Activated CD4-positive, alpha-beta memory T cell treated with anti-CD3 and anti-CD28 coated beads for 36 hours (primary cell): ENCODE measurements around the gene CASP4. TPM values are rescaled to one million over a fixed set of nuclear protein-coding genes. Genes with fewer than 3 reads are reported as not detected.

ENCODE experiments used
- CTCF ChIA-PET: fragments of 350-600 bp; sonication (Branson Sonifier 250); formaldehyde crosslinking; loops from one replicate; lab custom pipeline; 2021; ENCODE audit warnings: antibody characterized with exemption, inconsistent platforms; lab: Charles Lee
- POLR2A ChIA-PET: fragments of 350-600 bp; sonication (Branson Sonifier 250); formaldehyde crosslinking; loops from one replicate; lab custom pipeline; 2021; ENCODE audit warnings: antibody characterized with exemption; lab: Charles Lee
- DNase-seq: peaks from one replicate; pipeline ENCODE4 v3.0.0-alpha.2; 2020
- H3K27ac Mint-ChIP-seq: one replicate; pipeline ENCODE4 v1.8.0; 2021; ENCODE audit warnings: mixed read lengths
- H3K27me3 Mint-ChIP-seq: one replicate; pipeline ENCODE4 v1.8.0; 2021; ENCODE audit warnings: mixed read lengths
- H3K36me3 Mint-ChIP-seq: one replicate; pipeline ENCODE4 v1.8.0; 2021; ENCODE audit warnings: mixed read lengths
- H3K4me1 Mint-ChIP-seq: one replicate; pipeline ENCODE4 v1.8.0; 2021; ENCODE audit warnings: low read depth, mixed read lengths
- H3K4me3 Mint-ChIP-seq: one replicate; pipeline ENCODE4 v1.8.0; 2021; ENCODE audit warnings: mild to moderate bottlenecking, mixed read lengths
- H3K9me3 Mint-ChIP-seq: one replicate; pipeline ENCODE4 v1.8.0; 2021; ENCODE audit warnings: mixed read lengths
- intact Hi-C: fragments of 100-400 bp; cut with micrococcal nuclease; formaldehyde crosslinking; loops from one replicate; pipeline ENCODE4 v1.15.1; 2023
- total RNA-seq, 2 experiments: library from RNA; stranded (reverse); gene quantifications; one replicate each; pipeline ENCODE4 v1.2.3, GENCODE V29; 2021

CASP4 gene
- total RNA-seq, 2 experiments from 2014 or later: 58.2 to 58.3 TPM

- intact Hi-C loops: loop anchor here (1.0 to 5.0 kb wide), 3 partner anchors 8 to 294 kb away; no protein-coding TSS in a partner anchor
- H3K27me3 Mint-ChIP-seq: no peaks in the 10 kb centered on the region
- POLR2A ChIA-PET: interaction anchor here (2.9 kb wide), 1 partner anchor 9 kb away, joined by 12 read pairs; no protein-coding TSS in a partner anchor
- H3K36me3 Mint-ChIP-seq: no peaks in the 10 kb centered on the region
- peak overlapping the region; percentile 62 for H3K4me3 Mint-ChIP-seq
- H3K4me1 Mint-ChIP-seq: peaks cover 51% of the 10 kb centered on the region
- no peak for DNase-seq
- no peaks in the 10 kb centered on the region for H3K9me3 Mint-ChIP-seq
- peak overlapping the region; percentile 68 for H3K27ac Mint-ChIP-seq
- CTCF ChIA-PET: interaction anchor here (1.9 kb wide), 1 partner anchor 28 kb away, joined by 5 read pairs; no protein-coding TSS in a partner anchor
Observed at GRCh38 chr11:104916442-104916841, 51.9 kb downstream of the CASP4 start.

- intact Hi-C loops: no loop called here
- no peaks in the 10 kb centered on the region for H3K27me3 Mint-ChIP-seq
- H3K4me1 Mint-ChIP-seq: peaks cover 51% of the 10 kb centered on the region
- no peak overlapping the region for H3K27ac Mint-ChIP-seq
- CTCF ChIA-PET: no interaction called here
- H3K9me3 Mint-ChIP-seq: no peaks in the 10 kb centered on the region
- no peak overlapping the region for H3K4me3 Mint-ChIP-seq
- no peak for DNase-seq
- POLR2A ChIA-PET: no interaction called here
- H3K36me3 Mint-ChIP-seq: peaks cover 12% of the 10 kb centered on the region
Observed at GRCh38 chr11:104912102-104912501, 56.3 kb downstream of the CASP4 start.

DNA sequence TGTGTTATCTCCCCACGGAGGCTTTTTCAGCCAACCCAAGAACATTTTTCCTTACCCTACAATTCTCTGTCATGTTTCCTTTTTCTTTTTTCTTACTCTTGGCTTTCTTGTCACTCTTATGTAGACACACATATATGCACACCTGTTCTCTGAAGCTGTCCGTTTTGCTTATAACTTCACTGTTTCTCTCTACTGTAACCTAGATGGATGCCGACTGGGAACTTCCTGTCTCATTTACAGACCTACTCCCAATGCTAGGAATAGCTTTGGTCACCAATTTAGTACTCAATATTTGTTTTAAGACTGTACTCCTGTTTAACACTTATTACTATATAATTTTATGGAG, 60.2 kb downstream of the CASP4 start:
- no peaks in the 10 kb centered on the region for H3K9me3 Mint-ChIP-seq
- CTCF ChIA-PET: interaction anchor here (0.7 to 1.7 kb wide), 2 partner anchors 39 to 92 kb away, joined by 5 to 6 read pairs; no protein-coding TSS in a partner anchor
- H3K4me3 Mint-ChIP-seq: no peak overlapping the region
- H3K27ac Mint-ChIP-seq: peak overlapping the region; percentile 76
- peaks cover 32% of the 10 kb centered on the region for H3K4me1 Mint-ChIP-seq
- POLR2A ChIA-PET: interaction anchor here (0.9 to 2.2 kb wide), 3 partner anchors 9 to 202 kb away, joined by 4 to 12 read pairs (median 4); no protein-coding TSS in a partner anchor
- intact Hi-C loops: loop anchor here (1.0 kb wide), 3 partner anchors 8 to 203 kb away; no protein-coding TSS in a partner anchor
- H3K36me3 Mint-ChIP-seq: peaks cover 19% of the 10 kb centered on the region
- DNase-seq: no peak
- no peaks in the 10 kb centered on the region for H3K27me3 Mint-ChIP-seq

- intact Hi-C loops: loop anchor here (1.0 kb wide), 4 partner anchors 9 to 202 kb away; partner anchors contain the start of gene CASP12
- Mint-ChIP-seq H3K4me1 (peaks cover 30% of the 10 kb centered on the region), H3K4me3 (peak overlapping the region; percentile 24), H3K27me3 (no peaks in the 10 kb centered on the region), H3K9me3 (no peaks in the 10 kb centered on the region), H3K36me3 (peaks cover 22% of the 10 kb centered on the region), H3K27ac (peak overlapping the region; percentile 76)
- ChIA-PET POLR2A (interaction anchor here (0.9 to 2.2 kb wide), 3 partner anchors 10 to 201 kb away, joined by 4 to 12 read pairs (median 4); no protein-coding TSS in a partner anchor), CTCF (interaction anchor here (0.7 to 1.7 kb wide), 2 partner anchors 39 to 93 kb away, joined by 5 to 6 read pairs; no protein-coding TSS in a partner anchor)
- peak; percentile 20 for DNase-seq
Observed at GRCh38 chr11:104907521-104908185, 60.7 kb downstream of the CASP4 start.

DNA sequence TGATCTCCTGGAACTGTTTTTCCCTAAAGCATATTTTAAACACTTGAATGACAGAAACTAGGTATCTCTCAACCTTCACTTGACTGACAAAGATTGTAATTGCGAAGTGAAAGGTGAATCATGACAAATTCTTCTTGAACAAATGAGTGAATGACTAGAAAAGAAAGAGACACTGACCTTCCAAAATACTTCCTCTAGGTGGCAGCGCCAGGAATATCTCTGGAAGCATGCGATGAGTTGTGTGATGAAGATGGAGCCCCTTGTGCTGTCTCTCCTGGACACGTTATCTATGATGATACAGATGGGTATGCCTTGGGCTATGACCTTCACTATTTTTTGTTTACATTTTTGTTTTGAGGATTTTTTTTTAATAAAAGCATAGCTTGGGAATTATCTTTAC, 63.1 kb downstream of the CASP4 start:
- Mint-ChIP-seq H3K9me3 (no peaks in the 10 kb centered on the region), H3K4me3 (no peak overlapping the region), H3K27ac (no peak overlapping the region), H3K36me3 (peaks cover 22% of the 10 kb centered on the region), H3K27me3 (no peaks in the 10 kb centered on the region), H3K4me1 (peaks cover 31% of the 10 kb centered on the region)
- DNase-seq: no peak
- ChIA-PET POLR2A (no interaction called here), CTCF (no interaction called here)
- intact Hi-C loops: no loop called here

- H3K4me3 Mint-ChIP-seq: no peak overlapping the region
- intact Hi-C loops: no loop called here
- DNase-seq: no peak
- no peaks in the 10 kb centered on the region for H3K9me3 Mint-ChIP-seq
- peaks cover 6% of the 10 kb centered on the region for H3K36me3 Mint-ChIP-seq
- no peak overlapping the region for H3K27ac Mint-ChIP-seq
- peaks cover 30% of the 10 kb centered on the region for H3K4me1 Mint-ChIP-seq
- no peaks in the 10 kb centered on the region for H3K27me3 Mint-ChIP-seq
- CTCF ChIA-PET: no interaction called here
- POLR2A ChIA-PET: no interaction called here
Observed at GRCh38 chr11:104899226-104899625, 69.1 kb downstream of the CASP4 start.

DNA sequence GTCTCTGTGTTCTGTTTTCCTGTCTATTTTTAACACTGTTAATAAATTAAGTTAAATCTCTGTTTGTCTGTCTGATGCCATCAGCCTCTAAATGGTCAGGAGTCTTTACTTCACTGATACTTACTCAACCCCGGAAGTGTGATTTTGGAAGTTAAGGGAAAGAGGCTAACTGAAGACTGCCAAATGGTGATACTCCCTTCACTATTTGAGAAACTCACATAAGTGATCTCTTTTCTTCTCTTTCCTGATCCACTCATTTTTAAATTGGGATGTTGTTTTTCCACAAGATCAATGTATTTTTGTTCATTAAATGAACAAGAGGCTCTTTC, 69.7 kb downstream of the CASP4 start:
- intact Hi-C loops: loop anchor here (1.0 kb wide), 3 partner anchors 9 to 21 kb away; no protein-coding TSS in a partner anchor

GRCh38 chr11:104897891-104898684, 70.3 kb downstream of the CASP4 start, which contains the start of gene CASP12:
CASP12 (minus strand) TSS chr11:104898460.
- DNase-seq: peak; percentile 33
- Mint-ChIP-seq H3K9me3 (no peaks in the 10 kb centered on the region), H3K4me1 (peaks cover 30% of the 10 kb centered on the region), H3K4me3 (peak within 1 kb of the TSS; percentile 74), H3K27ac (peak within 1 kb of the TSS; percentile 81), H3K27me3 (no peaks in the 10 kb centered on the region), H3K36me3 (peaks cover 2% of the 10 kb centered on the region)
- POLR2A ChIA-PET: no interaction called here
- intact Hi-C loops: loop anchor here (1.0 kb wide), 3 partner anchors 9 to 21 kb away; no protein-coding TSS in a partner anchor
- CTCF ChIA-PET: interaction anchor here (1.3 kb wide), 1 partner anchor 291 kb away, joined by 4 read pairs; no protein-coding TSS in a partner anchor

More for the DNA sequence above, 69.7 kb downstream of the CASP4 start:
- ChIA-PET POLR2A (no interaction called here), CTCF (interaction anchor here (1.3 kb wide), 1 partner anchor 292 kb away, joined by 4 read pairs; no protein-coding TSS in a partner anchor)
- Mint-ChIP-seq H3K4me3 (peak overlapping the region; percentile 74), H3K36me3 (peaks cover 6% of the 10 kb centered on the region), H3K4me1 (peaks cover 30% of the 10 kb centered on the region), H3K27me3 (no peaks in the 10 kb centered on the region), H3K27ac (peak overlapping the region; percentile 81), H3K9me3 (no peaks in the 10 kb centered on the region)
- DNase-seq: no peak

GRCh38 chr11:104895634-104896033, 72.7 kb downstream of the CASP4 start:
- Mint-ChIP-seq H3K9me3 (no peaks in the 10 kb centered on the region), H3K4me1 (peaks cover 23% of the 10 kb centered on the region), H3K4me3 (no peak overlapping the region), H3K36me3 (no peaks in the 10 kb centered on the region), H3K27me3 (no peaks in the 10 kb centered on the region), H3K27ac (no peak overlapping the region)
- ChIA-PET CTCF (interaction anchor here (1.2 kb wide), 1 partner anchor 10 kb away, joined by 3 read pairs; no protein-coding TSS in a partner anchor), POLR2A (no interaction called here)
- no peak for DNase-seq
- intact Hi-C loops: no loop called here

GRCh38 chr11:104893876-104894275, 74.5 kb downstream of the CASP4 start:
- CTCF ChIA-PET: no interaction called here
- Mint-ChIP-seq H3K4me1 (peaks cover 21% of the 10 kb centered on the region), H3K27me3 (no peaks in the 10 kb centered on the region), H3K4me3 (no peak overlapping the region), H3K36me3 (no peaks in the 10 kb centered on the region), H3K9me3 (no peaks in the 10 kb centered on the region), H3K27ac (no peak overlapping the region)
- intact Hi-C loops: no loop called here
- DNase-seq: no peak
- POLR2A ChIA-PET: no interaction called here
